T1000 (cell line): Measurements from ENCODE around the gene PISD.
A peak's percentile ranks its signal among the peaks of the same experiment; 100 is the strongest.
"Not testable (repeated sequence)": the region's sequence is repeated elsewhere in the genome, so short reads cannot be mapped to it uniquely, and the experiment has no call there.

Source experiments
- DNase-seq: peaks from one replicate; lab custom pipeline; 2025; ENCODE audit warnings: mixed read lengths; lab: John Stamatoyannopoulos, UW

The PISD gene

DNA sequence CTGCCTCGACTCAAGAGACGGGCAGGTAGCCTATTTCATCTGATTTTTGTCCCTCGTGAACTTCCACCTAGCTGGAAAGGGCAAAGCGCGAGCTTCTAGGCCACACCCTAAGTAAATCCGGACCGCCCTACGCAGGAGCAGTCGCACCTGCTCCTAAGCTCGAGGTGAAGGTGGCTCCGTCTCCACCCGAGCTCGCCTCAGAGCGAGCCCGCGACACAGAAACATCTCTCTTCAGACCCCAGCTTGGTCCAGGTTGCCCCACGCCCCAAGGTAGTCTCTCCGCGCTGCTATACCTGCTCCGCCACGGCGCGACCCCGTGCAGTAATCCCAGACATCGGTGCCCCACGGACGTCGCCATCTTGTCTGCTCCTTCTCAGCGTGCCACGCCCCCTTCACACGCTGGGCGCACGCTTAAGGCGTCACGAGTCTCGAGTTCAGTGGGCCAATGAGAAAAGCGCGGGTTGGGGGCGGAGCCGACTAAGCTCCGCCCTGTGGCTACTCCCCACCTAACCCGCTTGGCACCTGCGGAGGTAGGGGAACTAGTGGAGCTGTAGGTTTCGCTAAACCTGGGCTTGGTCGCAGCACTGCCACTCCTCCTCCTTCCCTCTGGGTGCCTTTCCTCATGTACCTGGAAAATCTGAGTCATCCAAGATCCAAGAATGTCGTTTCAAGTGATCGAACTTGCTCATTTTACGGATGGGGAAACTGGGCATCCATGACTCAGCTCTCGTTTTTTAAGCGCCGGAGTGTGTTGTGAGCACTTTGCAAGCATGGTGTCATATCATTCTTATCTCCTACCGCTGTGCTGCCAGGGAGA lies at the start of gene PISD:
Gene PISD, minus strand, starts transcription at position 365 of the 817 bp plus-strand sequence. Its CDS starts 7 bp downstream, at position 358.
- peak; percentile 88 for DNase-seq

DNA sequence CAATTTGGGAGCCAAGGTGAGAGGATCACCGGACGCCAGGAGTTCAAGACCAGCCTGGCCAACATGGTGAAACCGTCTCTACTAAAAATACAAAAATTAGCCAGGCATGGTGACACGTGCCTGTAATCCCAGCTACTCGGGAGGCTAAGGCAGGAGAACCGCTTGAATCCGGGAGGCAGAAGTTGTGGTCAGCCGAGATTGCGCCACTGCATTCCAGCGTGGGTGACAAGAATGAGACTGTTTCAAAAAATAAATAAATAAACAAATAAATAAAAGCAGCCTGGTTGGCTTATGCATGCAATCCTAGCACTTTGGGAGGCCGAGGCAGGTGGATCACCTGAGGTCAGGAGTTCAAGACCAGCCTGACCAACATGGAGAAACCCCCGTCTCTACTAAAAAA lies 49.2 kb upstream of the PISD start:
- DNase-seq: not testable (repeated sequence)

DNA sequence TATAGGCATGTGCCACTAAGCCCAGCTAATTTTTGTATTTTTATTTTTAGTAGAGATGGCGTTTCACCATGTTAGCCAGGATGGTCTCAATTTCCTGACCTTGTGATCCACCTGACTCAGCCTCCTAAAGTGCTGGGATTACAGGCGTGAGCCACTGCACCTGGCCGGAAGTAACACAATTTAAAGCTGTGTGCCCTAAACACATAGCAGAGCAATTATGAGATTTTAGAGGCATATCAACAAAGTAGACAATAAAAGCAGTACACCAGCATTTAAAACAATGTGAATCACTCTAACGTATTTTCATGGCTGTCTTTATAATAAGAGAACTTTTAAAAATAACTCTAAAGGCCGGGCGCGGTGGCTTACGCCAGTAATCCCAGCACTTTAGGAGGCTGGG lies 45.5 kb upstream of the PISD start:
- DNase-seq: no peak

DNA sequence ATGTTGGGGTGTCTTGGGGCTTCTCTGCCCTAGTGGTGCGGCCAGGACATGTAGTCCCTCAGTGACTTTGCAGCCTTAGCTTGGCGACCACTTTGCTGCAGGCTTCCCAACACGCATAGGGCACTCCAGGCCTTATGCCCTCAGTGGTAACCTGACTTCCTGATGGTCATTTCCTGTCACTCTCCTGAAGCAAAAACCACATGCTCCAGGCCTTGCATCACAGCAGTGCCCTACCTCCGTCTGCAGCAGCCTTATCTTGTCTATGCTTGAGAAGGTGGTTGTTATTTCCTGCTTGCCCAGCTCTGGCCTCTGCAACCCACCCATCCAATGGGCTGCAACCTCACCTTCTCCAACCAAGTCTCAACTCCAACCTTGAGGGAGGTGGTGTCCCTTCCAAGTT lies 33.4 kb upstream of the PISD start:
- DNase-seq: no peak

DNA sequence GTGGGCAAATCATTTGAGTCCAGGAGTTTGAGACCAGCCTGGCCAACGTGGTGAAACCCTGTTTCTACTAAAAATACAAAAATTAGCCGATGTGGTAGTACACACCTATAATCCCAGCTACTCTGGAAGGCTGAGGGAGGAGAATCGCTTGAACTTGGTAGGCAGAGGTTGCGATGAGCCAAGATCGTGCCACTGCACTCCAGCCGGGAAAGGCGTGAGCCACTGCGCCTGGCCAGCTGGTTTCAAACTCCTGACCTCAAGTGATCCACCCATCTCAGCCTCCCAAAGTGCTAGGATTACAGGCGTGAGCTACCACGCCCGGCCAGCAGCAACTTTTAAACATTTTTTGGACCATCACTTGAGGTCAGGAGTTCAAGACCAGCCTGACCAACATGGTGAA lies 32.0 kb upstream of the PISD start:
- DNase-seq: not testable (repeated sequence)

DNA sequence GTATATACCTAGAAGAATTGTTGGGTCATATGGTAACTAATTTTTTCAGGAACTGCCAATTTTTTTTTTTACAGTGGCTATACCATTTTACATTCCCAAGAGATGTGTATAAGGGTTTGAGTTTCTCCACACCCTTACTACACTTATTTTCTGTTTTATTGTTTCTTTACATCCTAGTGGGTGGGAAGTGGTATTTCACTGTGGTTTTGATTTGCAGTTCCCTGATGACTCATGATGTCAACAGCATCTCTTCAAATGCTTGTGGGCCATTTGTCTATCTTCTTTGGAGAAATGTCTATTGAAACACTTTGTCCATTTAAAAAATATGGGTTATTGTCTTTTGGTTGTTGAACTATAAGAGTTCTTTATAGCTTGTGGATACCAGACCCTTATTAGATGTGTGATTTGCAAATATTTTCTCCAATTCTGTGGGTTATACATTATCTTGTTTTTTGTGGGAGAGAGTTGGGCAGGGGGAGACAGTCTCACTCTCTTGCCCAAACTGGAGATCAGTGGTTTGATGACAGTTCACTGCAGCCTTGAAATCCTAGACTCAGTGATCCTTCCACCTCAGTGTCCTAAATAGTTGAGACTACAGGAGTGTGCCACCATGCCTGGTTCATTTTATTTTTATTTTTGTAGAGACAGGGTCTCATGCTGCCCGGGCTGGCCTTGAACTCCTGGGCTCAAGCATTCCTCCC lies 30.3 kb upstream of the PISD start:
- no peak for DNase-seq

DNA sequence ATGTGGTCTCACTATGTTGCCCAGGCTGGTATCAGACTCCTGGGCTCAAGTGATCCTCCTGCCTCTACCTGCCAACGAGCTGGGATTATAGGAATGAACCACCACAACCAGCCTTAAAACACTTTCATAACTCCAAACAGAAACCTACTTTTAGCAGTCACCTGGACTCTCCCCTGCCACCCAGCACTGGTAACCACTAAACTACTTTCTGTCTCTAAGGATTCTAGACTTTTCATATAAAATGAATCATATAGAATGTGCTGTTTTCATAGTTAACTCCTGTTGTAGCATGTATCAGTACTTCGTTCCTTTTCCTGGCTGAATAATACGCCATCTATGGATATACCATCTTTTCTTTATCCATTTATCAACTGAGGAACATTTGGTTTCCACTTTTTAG lies 29.4 kb upstream of the PISD start:
- no peak for DNase-seq

DNA sequence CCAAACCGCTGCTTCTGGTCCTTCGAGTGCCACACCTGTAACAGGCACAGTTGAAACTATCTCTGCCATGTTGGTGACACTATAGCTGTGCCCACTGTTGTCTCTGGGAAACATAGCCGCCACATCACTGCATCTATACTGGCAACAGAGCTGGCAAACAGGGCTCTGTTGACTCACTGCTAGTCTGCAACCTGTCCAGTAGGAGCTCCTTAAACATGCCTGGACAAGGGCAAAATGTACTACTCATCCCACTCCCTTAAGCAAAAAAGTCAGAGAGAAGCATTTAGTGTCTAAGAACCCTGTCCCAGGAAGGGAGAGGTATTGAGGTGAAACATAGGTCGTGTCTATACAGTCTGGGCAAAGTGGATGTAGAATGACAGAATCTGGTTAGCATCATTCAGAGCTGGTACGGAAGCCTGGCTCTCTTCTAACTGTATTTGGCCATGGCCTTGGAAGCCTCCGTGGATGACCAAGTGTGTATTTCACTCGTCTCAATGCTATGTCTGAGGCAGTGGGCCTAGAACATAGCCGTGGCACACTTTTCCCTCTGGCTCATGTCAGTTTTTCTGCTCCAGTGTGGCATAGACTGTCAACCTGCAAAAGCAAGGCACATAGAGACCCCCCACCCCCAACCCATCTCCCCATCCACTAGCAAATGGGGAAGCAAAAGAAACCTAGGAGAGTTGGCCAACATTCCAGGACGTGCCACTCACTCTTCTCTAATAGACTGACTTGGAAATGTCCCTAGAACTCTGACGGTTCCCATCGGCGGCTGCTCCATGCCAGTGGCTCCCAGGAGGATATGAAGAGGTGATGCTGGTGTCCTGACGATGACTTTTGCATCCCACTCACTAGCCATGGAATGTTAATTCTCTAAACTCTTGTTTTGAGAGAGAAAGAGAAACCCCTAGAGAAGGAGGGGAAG lies 21.4 kb upstream of the PISD start:
- no peak for DNase-seq

DNA sequence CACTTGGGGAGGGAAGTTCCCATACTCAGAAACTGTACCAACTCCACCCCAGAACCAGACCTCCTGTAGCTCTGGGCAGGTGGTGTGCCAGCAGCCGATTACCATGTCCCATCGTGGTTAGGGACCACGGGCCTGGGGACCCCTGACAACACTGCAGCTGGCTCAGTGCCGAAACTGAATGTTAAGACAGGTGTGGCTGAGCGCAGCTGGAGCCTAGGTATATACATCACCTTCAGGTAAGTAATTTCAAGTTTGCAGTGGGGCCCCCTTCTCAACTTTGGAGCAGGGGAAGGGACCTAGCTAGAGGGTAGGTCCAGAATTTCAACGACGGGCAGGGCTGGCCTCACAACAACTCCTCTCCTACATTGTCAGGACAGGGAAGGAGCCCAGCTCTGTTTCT lies 20.7 kb upstream of the PISD start:
- DNase-seq: no peak

DNA sequence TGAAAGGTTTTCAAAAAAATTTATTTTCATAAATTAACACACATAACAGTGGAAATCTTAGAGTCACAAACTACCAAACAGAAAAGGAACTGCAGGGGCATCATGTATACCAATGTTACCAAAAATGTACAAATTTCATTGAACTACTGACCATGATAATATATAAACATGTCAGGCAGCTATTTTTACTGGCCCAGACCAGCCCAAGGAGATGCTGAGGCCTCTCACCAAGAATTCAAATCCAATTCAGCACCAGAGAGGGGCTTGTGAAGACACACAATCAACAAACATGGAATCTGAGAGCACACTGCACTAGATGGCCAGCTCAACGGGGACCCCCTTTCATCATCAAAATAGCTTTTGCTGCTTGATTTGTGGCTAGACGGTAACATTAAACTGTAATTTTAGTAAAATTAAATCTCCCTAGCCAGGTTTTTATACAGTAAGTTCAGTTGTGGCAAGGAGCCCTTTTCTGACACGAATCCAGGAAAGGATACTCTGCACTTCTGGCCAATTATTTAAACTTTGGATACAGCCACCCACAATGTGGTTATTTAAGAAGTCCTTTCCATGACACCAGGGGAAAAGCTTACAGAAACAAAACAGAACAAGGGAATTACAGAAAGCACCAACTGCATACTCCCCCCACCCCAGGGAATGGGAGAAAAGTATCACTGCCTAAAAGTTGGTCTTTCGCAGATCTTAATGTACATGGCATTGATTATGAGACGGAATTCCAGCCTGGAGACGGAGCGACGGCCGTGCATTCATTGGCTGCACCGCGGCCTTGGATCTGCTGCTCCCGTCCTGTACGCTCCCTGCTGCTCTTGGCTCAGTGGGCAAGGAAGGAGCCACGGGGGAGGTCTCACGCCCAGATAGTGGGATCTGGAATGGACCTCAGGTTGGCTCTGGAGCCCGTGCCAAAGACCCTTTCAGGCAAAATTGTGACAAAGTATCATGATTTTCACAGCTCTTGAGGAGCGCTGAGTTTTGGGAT lies 19.6 kb upstream of the PISD start:
- DNase-seq: no peak

DNA sequence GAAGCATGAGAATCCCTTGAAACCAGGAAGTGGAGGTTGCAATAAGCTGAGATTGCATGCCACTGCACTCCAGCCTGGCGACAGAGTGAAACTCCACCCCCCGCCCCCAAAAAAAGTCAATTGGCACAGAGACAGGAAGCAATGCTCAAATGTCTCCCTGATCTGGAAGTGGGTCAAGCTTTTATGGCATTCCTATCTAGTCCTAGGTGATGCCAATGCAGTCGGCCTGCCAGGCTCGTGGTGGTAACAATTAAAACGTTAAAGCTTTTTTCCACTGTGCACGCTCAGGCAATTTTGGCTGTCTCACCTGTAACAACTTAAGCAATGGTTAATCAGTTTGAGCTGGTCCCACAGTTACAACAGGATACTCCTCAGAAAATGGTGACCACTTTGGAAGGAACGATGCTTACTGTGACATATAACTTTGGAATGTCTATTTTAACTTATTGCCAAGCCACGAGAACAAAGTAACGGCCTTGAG lies 18.9 kb upstream of the PISD start:
- DNase-seq: no peak

DNA sequence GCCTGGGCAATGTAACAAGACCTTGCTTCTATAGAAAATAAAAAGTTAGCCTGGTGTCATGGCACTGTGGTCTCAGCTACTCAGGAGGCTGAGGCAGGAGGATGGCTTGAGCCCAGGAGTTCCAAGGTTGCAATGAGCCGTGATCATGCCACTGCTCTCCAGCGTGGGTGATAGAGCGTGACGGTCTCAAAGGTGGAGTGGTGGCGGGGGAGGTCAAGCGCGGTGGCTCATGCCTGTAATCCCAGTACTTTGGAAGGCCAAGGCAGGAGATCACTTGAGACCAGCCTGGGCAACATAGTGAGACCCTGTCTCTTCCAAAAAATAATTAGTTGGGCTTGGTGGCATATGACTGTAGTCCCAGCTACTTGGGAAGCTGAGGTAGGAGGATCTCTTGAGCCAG lies 16.7 kb upstream of the PISD start:
- DNase-seq: no peak

DNA sequence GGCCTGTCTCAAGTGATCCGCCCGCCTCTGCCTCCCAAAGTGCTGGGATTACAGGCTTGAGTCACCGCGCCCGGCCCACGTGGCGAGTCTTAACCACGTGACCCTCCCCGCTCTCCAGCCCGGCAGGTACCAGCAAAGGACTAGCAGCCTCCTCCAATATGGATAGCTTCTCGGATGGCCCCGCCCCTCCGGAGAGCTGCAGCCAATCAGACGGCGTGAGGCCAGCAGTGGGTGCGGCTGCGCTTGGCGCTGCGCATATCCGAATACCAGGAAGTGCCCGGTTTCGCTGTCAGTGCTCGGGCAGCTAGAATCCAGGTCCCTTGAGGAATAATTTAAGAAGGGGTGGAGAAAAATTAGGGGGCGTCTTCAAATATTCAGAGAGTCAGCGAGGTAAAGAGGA lies 14.7 kb upstream of the PISD start:
- peak; percentile 86 for DNase-seq

DNA sequence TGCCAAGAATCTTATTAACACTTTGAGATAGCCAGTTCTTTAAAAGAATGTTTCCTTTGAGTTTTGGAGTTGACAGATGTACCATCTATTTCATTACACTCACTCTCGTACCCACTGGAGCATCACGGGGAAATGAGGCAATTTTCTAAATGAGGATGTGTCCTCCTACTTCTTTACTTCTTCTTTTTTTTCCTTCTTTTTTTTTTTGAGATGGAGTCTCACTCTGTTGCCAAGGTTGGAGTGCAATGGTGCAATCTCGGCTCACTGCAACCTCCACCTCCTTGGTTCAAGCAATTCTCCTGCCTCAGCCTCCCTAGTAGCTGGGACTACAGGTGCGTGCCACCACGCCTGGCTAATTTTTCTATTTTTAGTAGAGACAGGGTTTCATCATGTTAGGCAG lies 12.2 kb upstream of the PISD start:
- not testable (repeated sequence) for DNase-seq

DNA sequence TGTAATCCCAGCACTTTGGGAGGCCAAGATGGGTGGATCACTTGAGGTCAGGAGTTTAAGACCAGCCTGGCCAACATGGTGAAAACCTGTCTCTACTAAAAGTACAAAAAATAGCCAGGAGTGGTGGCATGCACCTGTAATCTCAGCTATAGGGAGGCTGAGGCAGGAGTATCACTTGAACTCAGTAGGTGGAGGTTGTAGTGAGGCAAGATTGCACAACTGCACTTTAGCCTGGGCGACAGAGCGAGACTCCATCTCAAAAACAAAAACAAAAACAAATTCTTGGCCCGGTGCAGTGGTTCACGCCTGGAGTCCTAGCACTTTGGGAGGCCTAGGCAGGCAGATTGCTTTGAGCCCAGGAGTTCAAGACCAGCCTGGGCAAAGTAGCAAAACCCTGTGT lies 6.8 kb upstream of the PISD start:
- DNase-seq: not testable (repeated sequence)

DNA sequence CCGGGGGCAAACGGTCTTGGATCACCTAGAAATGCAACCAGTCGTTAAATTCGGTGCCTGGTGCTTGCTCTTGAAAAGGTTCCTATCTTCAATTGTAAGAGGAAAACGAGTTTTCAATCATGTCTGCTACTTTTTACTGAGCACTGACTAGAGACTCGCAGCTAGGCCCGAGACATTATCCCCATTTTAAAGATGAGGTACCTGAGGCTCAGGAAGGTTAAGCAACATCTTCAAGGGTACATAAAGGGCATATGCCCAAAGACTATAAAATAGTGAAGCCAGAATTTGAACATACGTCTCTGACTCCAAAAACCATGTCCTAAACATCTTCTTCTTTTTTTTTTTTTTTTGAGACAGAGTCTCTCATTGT lies 638 bp upstream of the PISD start:
- DNase-seq: no peak

DNA sequence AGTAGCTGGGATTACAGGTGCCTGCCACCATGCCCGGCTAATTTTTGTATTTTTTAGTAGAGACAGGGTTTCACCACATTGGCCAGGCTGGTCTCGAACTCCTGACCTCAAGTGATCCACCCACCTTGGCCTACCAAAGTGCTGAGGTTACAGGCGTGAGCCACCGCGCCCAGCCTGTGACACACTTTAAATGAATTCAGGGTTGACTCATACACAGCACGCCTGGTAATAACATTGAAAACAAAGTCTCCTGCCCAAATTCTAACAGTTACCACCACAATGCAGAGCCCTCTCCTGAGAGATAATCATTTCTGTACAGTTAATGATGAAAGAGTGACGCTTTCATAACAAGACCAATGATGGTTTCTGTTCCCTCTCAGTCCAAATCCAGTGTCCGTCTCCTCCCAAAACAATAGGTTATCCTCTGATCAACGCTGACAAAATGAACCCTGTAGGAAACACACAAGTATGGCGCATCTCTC lies 1.1 kb downstream of the PISD start:
- DNase-seq: not testable (repeated sequence)

DNA sequence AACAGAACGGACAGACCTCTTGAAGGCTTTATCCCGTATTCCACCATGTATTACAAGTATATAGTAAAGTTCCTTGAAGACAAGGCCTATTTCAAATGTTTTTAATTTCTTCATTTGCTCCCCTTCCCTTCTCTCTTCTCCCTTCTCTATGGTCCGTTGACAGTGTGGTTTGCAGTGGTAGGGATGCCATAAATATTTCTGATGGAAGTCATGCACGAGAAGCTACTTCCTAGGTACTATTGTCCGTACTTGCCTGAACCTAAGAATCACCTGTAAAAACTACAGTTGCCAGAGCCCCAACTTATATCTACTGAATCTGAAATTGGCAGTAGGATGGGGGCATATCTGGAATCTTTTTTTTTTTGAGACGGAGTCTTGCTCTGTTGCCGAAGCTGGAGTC lies 2.8 kb downstream of the PISD start:
- no peak for DNase-seq

DNA sequence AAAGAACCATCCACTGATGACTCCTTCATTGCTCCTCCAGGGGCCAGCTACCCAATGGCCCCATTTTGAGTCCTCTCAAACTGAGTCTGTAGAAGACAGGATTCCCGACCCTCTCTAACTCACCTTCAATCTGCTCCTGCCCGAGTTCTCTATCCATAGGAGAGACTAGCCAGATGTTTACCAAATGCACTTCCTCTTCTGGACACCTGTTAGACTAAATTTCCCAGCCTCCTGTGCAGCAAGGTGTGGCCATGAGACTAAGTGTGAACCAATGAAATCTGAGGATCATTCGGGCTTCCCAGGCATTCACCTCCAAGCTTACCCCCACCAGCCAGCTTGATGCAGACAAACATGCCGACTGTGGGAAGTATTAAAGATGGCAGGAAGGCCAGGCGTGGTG lies 7.6 kb downstream of the PISD start:
- no peak for DNase-seq

DNA sequence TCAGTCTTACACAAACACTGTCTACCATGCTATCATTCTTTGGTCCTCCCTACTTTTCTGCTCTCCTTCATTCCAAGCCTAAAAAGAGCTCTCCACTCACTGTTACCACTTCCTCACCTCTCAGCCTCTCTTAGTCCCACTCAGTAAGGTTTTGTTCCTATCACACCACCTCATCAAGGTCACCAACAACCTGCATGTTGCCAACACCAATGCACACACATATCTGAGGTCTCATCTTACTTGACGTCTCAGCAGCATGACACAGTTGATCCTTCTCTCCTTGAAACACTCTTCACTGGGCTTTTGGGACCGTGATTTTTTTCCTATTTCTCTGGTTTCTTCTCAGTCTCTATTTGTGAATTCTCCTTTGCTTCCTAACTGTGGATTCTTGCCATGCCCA lies 8.1 kb downstream of the PISD start:
- no peak for DNase-seq
